HG03575 (cell line): ENCODE data around the gene CTAGE6.
"Not testable (repeated sequence)": the region's sequence is repeated elsewhere in the genome, so short reads cannot be mapped to it uniquely, and the experiment has no call there.

Source experiments
- ATAC-seq: cut with Tn5 transposase; IDR thresholded peaks from one replicate; pipeline ENCODE4 v1.9.1; 2021; ENCODE audit not compliant: unreplicated experiment, insufficient number of reproducible peaks, low FRiP score; ENCODE audit errors: extremely low read depth

The CTAGE6 gene, protein sequence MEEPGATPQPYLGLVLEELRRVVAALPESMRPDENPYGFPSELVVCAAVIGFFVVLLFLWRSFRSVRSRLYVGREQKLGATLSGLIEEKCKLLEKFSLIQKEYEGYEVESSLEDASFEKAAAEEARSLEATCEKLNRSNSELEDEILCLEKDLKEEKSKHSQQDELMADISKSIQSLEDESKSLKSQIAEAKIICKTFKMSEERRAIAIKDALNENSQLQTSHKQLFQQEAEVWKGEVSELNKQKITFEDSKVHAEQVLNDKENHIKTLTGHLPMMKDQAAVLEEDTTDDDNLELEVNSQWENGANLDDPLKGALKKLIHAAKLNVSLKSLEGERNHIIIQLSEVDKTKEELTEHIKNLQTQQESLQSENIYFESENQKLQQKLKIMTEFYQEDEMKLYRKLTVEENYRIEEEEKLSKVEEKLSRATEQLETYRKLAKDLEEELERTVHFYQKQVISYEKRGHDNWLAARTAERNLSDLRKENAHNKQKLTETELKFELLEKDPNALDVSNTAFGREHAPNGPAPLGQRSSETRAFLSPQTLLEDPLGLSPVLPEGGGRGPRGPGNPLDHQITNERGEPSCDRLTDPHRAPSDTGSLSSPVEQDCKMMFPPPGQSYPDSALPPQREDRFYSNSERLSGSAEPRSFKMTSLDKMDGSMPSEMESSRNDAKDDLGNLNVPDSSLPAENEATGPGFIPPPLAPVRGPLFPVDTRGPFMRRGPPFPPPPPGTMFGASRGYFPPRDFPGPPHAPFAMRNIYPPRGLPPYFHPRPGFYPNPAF

DNA sequence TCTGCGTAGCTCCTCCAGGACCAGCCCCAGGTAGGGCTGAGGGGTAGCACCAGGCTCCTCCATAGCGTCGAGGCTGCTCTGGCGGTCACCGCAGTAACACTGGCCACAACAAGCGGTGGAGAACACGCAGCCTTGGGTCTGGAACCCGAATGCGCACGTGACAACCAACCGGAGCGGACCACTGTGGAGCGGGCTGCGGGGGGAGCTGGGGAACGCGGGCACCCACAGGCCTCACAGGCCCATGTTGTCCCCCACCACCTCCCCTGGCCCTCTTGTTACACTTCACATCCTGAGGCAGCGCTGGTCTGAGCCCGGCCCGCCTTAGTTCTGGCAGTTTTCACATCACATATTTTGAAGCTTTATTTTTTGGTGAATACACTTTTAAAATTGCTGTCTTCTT, at the start of gene CTAGE6:
CTAGE6 (minus strand) TSS at position 101 of the 400 bp plus-strand sequence; CDS start at position 63, 38 bp downstream.
- not testable (repeated sequence) for ATAC-seq

DNA sequence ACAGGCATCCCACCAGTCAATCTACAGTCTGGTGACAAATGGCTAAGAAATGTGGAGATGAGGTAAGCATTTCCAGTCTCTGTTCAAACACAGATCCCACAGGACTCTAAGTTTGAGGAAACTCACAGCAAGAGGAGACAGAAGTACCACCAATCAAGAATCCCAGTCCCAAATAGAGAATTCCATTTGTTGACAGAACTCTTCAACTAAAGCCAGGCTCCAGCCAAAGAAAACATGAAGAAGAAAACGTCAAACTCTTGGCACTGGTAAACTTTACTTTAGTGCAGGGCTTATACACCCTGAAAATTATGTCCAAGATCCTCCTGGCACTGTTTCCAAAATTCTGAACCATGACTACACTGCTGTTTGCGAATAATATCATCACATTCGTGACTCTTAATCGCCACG, 49.2 kb upstream of the CTAGE6 start:
- ATAC-seq = not testable (repeated sequence)

DNA sequence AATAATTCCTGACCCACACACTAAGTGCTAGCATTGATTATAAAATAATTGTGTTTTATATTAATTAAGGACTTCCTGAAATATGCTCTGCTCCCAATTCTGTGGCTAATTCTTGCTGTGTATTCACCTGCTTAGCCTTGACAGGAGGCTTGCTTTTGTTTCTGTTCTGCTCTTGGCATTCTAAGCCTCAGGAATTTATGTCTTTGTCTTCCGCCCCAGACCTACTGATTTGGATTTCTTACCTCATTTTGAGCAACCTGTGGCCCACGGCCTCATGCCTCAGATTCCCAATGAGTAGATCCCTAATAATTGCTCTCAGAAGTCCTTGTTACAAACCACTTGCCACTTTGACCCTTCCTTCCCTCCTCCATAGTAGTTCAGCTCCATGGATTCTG, 40.4 kb upstream of the CTAGE6 start:
- not testable (repeated sequence) for ATAC-seq

DNA sequence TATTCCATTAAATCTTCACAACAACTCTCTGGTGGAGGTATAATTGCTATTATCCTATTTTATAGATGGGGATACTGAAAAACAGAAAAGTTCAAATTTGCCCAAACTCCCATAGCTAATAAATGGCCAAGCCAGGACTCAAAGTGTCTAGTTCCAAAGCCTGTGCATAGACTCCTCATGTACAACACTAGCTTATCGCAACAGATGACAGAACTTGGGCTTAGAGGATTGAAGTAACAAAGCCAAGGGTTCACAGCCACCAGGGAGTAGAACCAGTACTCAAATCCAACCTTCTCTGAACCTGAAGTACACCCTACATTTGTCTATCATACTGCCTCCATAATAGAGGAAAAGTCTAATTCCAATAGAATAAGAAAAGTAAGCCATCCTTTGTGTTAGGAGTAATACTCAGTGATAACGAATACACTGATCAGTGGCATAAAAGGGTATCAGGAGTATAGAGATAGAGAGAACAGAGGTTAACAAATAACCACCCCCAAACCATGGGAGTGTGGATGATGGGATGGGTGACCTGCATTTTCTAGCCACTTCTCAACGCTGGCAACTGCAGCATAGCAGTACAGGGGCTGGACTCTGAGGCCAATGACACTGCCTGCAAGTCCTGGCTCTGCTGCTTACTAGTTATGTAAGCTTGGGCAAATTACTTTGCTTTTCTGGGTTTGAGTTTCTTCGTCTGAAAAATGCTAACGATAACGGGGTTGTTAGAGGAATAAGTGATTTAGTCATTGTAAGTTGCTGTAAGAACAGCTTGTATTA, 39.8 kb upstream of the CTAGE6 start:
- not testable (repeated sequence) for ATAC-seq

DNA sequence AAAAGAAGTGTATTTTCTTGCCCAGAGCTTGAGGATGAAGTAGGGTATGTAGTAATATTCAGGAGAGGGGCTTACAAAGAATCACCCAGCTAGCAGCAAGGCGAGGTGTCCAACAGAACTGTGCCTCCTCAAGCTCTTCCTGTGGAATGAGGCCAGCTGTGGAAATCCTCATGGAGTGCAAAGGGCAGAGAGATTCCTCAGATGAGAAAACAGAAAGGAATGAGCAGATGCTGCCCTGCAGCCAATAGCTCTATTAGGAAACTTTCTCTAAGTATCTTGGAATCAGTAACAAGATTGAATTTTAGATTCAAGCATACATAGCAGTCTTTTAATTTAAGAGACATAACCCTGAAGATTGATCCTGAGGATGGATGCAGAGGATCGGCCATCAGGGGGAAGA, 38.2 kb upstream of the CTAGE6 start:
- ATAC-seq = not testable (repeated sequence)

DNA sequence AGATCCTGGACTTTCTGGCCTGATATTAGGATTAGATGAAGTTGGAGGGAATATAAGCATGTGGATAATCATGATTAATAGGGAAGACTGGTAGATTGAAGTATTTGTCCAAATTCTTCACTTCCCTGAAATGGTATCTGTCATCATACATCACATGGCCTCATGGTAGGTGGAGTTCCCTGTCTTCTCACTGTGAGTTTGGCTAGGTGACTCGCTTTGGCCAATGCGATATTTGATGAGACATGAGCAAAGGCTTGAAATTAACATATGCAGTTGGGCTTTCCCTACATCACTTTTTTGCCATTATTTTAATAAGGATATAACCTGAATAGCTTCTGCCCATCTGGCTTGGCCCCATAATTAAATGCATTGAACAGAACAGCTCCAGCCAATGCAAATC, 35.1 kb upstream of the CTAGE6 start:
- not testable (repeated sequence) for ATAC-seq

DNA sequence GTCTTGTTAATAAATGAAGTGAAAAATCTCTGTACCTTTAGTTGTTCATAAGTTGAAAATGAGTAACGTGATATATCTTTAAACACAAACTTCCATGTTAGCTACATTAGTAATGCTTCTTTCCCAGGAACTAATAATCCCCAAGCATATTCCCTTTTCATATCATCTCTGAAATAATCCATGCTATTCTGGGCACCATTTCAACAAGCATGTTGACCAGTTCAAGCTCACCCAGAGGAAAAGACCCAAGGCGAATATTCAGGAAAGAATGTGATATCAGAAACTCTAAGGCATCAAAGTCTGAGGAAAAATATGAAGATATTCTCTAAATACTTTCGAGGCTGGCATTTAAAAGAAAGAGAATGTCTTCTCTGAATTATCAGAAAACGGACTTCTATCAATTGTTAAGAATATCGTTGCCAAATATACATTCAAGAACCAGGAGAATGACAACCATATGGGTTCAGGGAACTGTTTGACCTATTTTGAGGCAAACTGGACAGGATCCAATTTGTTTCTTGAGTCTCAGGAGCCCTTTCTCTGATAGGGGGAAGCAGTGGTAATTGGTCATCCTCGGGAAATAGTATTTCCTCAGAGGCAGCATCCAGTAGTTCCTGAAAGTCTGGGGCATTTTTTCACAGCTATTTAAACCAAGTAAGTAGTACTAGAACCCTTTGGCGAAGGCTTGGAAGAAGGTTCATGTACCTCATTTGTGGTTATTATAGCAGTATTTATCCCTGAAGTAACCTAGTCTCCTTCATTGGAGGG, 28.1 kb upstream of the CTAGE6 start:
- ATAC-seq = not testable (repeated sequence)

DNA sequence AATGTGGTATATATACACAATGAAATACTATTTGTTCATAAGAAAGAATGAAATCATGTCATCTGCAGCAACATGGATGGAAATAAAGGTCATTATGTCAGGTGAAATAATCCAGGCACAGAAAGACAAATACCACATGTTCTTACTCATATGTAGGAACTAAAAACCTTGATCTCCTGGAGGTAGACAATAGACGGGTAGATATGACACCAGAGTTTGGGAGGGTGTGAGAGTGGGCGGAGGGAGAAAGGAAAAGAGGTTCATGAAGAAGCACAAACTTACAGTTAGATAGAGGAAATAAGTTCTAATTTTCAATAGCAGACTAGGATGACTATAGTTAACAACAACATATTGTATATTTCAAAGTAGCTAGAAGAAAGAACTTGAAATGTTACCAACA, 22.1 kb upstream of the CTAGE6 start:
- ATAC-seq = not testable (repeated sequence)

DNA sequence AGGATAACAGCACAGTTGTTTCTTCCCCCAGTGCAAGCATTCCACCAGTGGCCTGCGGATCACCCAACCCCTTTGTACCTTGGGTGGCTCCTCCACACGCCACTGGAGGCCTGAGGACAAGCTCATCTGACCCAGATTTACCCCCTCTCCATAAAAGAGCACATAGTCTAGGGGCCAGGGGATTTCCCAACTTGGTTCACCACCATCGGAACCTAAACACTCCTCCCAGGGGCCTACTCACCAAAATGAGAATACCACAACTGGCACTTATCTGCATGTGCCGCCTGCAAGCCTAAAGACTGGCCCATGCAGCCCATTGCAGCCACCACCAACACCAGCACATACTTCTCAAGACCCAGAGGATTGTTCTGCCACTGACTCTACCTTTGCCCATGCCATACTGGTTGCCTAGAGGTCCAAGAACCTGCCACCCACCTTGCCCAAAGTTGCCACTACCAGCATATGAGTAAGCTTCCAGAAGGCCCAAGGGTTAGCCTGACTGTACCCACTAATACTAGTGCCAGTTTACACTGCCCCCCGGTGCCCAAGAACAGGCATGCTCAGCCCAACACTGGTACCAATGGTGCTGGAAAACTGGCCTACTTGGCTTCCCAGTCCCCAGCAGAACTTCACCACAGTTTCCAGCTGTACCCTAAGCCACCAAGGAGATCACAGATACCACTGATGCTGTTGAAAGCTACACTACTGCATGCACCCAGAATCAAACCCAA, 15.4 kb upstream of the CTAGE6 start:
- ATAC-seq = not testable (repeated sequence)

DNA sequence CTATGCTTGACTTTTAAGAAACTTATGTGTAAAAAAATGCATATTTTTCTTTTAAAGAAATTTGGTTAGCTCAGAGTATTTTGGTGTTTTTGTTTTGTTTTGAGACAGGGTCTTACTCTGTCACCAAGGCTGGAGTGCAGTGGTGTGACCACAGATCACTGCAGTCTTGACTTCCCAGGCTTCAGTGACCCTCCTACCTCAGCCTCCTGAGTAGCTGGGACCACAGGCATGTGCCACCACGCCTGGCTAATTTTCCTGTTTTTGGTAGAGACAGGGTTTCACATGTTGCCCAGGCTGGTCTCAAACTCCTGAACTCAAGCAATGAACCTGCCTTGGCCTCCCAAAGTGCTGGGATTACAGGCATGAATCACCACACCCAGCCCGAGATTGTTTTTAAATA, 10.0 kb upstream of the CTAGE6 start:
- not testable (repeated sequence) for ATAC-seq

DNA sequence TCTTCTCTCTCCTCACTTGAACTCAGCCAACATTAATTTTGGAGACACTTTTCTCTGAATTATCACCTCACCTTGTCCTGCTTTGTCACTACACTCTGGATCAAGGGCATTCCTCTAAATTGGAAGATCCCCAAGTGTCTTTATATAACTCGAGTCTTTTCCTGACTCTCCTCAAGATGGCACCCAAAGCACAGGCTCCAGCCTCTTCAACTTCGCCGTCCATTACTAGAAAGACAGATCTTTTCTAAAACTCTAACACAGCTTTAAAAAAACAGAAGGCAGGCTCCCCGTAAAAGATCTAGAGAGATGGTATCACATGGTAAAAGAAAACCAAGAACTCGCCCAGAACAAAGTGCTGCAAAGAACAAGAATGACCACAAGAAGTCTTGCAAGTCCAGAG, 8.2 kb upstream of the CTAGE6 start:
- not testable (repeated sequence) for ATAC-seq

DNA sequence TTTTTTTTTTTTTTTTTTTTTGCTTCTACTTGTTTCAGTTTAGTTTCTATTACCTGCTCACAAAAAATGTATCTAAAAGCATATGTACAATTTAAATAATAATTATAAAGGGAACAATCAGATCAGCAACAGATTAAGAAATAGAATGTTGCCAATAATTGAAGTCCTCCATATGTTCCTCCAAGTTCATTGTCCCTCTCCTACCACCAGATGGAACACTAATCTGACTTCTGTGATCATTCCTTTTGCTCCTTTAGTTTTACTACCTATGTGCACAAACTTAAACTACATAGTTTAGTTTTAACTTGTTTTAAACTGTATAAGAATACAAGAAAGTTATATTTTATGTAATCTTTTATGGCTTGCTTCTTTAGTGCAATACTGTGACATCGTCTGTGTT, 5.6 kb upstream of the CTAGE6 start:
- not testable (repeated sequence) for ATAC-seq

DNA sequence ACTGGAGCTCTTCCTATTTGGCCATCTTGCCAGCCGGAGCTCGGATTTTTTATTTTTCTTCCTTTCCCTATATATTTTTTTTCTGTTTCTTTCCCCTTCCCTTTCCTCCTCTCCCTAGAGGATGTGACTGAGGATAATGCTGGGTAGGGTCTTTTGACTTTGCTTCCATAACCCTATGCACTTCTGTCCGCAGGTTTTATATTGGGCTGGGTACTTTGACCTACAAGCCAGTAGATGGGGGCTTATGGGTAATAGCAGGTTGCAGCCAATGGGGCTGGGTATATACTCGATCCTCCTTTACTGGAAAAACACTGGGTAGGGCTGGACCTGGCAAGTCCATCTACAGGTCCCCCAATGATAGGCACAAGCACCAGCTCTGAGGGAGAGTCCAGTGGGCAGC, 12.2 kb downstream of the CTAGE6 start:
- not testable (repeated sequence) for ATAC-seq

DNA sequence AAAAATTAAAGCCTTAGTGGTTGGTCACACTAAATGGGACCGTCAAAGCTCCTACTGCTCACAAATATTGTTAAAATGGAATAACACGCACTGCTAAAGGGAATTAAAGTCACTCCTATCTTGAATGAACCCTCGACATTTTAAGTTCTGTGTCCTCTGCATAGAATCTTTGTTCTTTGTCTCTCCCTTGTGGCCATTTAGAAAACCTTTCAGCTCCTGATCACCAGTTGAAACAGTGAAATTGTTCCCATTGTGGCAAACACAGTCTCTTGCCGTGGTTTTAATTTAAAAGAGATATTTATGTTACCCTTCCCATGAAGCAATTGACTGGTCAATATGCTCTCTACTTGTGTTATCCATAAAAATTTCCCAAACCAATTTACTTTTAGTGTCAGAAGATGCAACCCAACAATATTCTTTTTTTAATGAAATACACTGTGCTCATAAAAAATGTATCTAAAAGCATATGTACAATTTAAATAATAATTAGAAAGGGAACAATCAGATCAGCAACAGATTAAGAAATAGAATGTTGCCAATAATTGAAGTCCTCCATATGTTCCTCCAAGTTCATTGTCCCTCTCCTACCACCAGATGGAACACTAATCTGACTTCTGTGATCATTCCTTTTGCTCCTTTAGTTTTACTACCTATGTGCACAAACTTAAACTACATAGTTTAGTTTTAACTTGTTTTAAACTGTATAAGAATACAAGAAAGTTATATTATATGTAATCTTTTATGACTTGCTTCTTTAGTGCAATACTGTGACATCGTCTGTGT, 20.3 kb downstream of the CTAGE6 start:
- peak; percentile 69 for ATAC-seq

DNA sequence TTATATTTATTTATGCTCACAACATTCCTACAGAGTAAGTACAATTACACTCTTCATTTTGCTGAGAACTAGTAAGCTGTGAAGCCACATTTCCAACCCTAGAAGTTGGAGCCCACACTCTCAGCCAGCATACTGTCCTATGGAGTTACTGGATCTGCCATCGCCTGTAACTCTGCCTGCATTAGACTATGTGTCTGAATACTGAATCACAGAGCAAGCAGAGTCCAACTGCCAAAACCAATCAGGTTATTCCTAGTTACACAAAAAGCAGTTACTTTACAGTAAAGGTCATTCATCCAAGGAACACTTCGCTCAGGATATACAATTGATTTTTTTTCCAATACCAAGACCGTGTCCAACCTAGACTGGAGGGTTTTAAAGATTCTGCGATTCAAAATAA, 21.5 kb downstream of the CTAGE6 start:
- no peak for ATAC-seq

DNA sequence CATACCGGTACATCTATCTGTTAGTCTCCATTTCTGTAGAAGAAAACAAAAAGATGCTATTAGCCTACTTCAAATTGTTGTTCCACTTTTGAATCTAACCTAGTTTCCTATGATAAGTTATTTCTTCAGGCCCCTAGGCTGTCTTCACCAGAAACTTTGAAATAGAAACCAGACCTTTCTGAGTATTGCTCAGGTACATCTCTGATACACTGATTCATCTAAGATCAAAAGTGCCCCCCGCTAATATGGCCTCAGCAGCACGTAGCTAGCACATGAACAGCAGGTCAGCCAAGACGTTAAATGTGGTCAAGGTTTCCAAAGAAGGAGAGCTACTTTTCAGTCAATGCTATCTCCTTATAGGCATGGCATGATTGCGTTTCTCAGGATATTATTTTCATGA, 23.6 kb downstream of the CTAGE6 start:
- no peak for ATAC-seq

DNA sequence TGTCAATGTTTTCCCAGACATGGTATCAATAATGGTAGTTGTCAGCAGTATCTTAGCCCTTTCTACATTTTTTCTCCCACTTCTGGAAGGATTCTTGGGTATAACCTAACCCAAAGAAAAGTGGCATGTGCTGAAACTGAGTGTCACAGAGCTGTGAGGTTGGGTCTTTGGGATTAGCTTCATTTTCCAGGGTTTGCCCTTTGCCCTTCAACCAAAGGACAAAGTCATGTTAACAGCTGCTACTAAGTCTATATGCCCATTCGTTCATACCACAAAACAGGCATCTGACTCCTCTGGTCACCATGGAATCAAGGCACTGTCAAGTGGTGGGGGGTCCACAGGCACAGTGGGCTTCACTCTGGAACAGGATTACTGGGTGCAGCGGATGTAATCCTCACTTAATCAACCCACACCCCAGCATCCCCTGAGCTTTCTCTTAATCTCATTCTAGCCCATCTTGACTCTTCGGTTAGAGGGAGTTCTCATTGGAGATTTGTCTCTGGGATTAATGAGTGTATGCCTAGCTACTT, 29.1 kb downstream of the CTAGE6 start:
- no peak for ATAC-seq
